ENCODE results near the gene ZNF804A.
"Not testable (repeated sequence)": the region's sequence is repeated elsewhere in the genome, so short reads cannot be mapped to it uniquely, and the experiment has no call there.

The ZNF804A gene

DNA sequence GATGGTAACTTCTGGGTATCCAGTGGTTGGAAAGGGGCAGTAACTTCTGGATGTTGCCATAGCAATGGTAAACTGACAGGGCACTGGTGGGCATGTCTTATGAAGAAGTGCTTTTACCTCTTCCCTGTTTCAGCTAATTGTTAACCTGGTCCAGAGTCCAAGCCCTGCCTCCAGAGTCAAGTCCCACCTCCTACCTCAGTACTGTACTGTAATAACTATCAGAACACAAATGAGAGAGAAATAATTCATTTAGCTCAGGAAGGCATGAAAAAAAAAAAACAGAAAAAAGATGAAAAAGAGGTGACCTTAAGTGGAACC, 237.0 kb downstream of the ZNF804A start:
- DNase-seq, result no peak

DNA sequence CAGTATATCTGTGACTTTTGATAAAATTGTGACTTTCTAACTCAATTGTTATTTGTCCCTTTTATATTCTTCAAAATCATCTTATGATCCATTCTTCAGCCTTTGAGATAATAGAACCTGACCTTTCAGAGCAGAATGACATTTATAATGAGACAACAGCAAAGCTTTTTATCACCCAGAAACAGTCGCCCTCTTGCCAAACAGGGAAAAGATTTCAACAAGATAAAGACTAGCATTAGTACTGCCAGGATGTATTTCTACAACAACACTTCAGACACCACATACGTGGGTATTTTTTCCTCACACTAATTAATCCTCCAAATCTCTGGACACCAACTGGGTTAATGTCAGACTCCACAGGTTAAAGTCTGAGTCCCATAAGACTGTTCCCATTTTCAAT, 249.0 kb downstream of the ZNF804A start:
- no peak for DNase-seq

DNA sequence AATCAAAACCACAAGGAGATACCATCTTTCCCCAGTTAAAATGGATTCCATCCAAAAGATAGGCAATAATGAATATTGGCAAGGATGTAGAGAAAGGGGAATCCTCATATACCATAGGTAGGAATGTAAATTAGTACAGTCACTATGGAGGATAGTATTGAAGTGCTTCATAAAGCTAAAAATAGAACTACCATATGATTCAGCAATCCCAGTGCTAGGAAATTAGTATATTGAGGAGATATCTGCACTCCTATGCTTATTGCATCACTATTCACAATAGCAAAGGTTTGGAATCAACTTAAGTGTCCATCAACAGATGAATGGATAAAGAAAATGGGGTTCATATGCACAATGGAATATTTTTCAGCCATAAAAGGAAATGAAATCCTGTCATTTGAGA, 251.2 kb downstream of the ZNF804A start:
- DNase-seq, result no peak

DNA sequence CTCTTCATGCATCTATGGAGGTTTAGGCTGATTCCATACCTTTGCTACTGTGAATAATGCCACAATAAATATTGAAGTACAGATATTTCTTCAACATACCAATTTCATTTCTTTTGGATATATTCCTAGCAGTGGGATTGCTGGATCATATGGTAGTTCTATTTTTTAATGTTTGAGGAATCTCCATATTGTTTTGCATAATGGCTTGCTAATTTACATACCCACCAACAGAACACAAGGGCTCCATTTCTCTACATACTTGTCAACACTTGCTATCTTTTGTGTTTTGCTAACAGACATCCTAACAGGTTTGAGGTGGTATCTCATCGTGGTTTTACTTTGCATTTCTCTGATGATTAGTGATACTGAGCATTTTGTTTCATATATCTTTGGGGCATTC, 253.2 kb downstream of the ZNF804A start:
- DNase-seq, result no peak

DNA sequence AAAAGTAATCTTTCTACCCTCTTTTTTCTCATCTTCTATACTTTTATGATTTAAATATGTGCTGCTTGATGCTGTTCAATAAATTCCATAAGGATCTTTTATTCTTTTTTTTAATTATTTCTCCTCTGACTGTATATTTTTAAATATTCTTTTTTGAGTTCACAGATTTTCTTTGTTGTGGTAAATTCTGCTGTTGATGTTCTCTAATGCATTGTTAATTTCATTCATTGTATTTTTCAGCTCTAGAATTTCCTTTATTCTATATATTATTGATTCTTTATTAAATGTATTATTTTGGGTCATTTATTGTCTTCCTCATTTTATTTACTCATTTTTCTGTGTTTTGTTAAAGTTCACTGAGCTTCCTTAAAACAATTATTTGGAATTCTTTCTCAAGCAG, 260.9 kb downstream of the ZNF804A start:
- DNase-seq, result no peak

DNA sequence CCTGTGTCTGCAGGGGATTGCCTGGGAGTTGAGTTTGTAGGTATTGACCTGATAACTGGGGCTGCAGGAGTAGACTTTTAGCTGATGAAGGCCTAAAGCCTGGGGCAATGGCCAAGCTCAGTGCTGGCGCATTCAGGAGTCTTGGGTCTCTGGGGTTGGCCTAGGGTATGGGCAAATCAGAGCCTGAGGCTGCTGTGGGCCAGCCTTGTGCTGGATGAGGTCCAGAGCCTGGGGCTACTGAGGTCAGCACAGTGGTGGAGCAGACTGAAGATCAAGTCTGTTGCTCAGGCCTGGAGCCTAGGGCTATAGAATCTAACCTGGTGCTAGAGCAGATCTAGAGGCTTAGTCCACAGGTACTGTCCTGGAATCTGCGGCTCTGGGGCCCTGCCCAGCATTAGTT, 262.4 kb downstream of the ZNF804A start:
- no peak for DNase-seq

DNA sequence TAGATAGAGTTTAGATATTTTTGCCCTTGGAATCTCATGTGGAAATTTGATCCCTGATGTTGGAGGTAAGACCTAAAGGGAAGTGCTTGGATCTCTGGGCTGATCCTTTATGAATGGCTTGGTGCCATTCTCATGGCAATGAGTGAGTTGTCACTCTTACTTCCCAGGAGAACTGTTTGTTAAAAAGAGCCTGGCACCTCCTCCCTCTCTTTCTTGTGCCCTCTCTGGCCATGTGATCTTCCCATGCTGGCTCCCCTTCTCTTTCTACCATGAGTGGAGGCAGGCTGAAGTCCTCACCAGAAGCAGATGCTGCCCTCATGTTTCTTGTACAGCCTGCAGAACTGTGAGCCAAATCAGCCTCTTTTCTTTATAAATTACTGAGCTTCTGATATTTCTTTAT, 276.9 kb downstream of the ZNF804A start:
- DNase-seq, result no peak

DNA sequence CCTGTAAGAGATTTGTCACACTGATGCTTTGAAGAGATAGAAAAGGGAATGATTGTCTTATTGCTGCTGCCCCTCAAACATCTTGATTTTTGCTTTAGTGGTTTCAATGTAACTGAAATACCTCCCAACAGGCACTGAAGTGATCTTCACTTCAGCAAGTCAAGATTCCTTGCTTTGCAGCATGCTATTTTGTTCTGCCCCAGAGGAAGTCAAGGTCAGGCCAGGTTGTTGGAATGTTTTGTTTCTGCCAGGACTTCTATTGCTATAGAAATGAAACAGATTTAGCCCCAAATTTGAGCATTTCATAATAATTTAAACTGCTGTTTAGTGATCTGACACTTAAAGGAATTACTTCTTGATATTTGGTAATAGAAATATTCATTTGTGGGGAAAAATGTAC, 277.6 kb downstream of the ZNF804A start:
- no peak for DNase-seq

DNA sequence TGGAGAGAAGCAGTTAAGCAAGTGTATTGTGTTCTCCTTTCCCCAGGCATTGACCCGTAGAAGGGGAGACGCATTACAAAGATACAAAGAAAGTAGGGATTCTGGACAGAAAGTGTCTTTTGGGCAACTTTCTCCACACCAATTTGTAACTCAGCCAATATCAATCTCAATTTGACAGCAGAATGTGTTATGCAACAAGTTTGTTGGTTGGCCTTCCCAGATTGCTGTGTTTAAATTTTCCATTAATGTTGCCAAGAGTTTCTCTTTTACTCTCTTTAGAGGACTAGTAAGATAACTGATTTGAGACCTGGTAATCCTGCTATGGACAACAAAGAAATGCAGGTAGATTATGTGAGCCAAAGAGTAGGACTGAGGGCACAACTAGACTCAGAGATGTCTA, 279.6 kb downstream of the ZNF804A start:
- DNase-seq, result no peak

DNA sequence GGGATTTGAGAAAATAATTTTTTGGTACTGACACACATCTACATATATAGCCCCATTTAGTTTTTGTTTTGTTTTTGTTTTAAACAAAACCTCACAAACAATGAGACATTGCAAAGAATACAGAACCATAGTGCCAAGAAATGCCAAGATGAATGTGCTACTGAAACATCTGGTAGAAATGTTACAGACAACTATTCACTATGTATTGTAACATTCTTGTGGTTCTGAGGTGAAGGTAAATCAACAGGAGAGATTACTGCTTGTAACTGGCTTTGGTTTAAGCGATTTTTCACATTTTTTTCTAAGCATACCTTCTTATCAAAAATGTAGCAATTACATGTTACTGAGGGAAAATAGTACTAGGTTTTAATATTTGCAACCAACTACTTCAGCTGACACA, 281.3 kb downstream of the ZNF804A start:
- DNase-seq, result no peak

DNA sequence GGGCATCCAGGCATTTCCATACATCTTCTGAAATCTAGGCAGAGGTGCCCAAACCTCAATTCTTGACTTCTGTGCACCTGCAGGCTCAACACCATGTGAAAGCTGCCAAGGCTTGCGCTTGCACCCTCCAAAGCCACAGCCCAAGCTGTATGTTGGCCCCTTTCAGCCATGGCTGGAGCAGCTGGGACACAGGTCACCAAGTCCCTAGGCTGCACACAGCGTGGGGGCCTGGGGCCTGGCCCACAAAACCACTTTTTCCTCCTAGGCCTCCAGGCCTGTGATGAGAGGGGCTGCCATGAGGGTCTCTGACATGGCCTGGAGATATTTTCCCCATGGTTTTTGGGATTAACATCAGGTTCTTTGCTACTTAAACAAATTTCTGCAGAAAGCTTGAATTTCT, 288.3 kb downstream of the ZNF804A start:
- not testable (repeated sequence) for DNase-seq

DNA sequence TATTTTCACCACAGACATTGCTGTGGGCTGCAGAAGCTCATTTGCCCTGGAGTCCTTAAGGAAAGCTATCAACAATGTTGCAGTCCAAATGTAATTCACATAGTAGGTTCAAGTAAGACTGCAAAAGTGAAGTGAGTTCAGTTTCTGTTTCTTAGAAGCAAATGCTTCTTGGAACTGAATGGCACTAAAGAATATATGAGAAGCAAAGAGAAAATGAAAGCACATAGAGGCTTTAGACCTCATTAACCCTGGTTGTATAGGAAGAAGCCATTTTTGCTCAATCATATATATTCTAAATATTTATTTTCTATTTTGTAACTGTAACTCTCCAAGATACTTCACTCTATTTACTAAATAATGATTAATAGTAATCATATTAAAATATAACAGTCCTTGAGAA, 292.0 kb downstream of the ZNF804A start:
- DNase-seq, result no peak

DNA sequence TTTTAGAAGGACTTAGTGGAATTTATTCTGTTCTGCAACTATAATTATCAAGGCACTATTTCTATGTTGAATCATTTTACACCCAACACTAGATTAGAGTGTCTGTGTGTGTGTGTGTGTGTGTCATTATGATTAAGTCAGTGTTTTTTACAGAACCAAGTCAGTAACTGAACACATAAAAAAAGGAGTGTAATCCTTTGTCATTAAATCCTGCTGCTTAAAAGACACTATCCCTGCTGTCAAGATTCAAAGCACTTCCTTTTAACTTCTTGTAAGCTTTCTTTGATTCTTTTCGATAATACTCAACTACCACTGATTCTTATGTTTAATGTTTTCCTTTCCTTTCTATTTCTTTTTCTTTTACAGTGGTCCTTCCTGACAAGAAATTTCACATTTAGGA, 306.7 kb downstream of the ZNF804A start:
- no peak for DNase-seq

DNA sequence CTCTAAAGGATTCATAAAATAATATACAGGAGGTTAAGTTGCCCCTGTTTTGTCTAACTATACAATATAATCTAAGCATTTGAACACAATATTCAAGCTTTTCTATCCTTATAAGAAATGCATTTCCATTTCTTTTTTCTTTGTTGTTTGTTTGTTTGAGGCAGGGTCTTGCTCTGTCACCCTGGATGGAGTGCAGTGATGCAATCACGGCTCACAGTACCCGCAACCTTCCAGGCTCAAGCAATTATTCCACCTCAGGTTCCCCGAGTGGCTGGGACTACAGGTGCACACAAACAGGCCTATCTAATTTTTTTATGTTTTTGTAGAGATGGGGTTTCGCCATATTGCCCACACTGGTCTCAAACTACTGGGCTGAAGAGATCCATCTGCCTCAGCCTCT, 307.8 kb downstream of the ZNF804A start:
- no peak for DNase-seq

DNA sequence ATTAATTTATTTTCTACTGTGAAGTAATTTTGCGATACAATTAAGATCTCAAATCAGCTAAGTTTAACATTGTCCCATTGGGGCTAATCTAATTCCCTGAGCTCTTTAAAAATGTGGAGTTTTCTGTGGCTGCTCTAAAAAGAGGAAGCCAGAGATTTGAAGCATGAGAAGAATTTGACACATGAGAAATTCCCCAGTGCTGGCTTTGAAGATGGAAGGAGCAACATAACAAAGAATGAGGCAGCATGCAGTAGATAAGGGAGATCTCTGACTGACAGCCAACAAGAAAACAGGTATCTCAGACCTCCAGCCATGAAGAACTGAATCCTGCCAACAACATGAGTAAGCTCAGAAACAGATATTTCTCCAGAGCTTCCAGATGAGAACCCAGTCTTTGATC, 308.4 kb downstream of the ZNF804A start:
- no peak for DNase-seq

DNA sequence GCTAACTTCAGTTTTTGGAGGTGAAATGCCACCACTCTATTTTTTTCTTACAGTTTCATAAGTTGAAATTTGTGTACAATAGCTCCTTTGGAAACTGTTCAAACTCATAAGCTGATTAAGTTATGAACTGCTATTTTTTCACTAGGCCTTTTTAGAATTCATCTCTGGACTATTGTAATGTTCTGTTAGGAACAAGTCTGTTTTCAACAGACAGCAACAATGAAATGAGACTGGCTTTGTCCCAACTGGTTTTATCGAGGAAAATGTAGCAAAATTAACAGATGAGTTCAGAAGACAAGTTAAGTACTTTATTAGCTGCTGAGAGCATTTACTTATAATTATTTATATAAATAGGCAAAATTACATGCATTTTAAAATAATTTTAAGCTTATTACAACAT, 310.6 kb downstream of the ZNF804A start:
- DNase-seq, result no peak

DNA sequence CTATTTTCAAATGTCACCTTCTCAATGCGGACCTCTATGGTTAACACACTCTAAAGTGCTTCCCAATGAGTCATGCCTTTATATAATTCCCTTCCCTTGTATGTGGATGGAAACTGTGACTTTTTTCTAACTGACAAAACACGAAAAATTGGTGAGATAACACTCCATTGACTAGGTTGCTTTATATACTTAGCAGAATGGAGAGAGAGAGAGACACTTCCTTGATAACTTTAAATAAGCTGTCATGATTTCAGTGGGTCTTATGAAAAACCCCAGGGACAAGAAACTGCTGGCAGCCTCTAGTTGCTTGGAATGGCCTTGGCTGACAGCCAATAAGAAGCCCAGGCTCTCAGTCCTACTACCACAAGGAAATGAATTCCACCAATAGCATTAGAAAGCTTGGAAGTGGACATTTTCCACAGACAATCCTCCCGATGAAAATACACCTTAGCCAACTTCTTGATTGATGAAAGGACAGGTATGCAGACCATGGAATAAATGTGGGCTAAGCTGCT, 322.2 kb downstream of the ZNF804A start:
- DNase-seq, result no peak

DNA sequence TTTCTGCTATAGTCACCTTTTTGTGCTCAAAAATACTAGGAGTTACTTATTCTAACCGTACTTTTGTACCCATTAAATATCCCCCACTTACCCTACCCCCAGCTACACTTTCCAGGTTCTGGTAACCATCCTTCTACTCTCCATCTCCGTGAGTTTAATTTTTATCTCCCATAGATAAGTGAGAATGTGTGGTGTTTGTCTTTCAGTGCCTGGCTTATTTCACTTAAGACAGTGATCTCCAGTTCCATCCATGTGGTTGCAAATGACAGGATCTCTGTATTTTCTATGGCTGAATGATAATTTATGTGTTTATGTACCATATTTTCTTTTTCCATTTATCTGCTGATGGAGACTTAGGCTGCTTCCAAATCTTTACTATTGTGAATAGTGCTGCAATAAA, 323.3 kb downstream of the ZNF804A start:
- no peak for DNase-seq

DNA sequence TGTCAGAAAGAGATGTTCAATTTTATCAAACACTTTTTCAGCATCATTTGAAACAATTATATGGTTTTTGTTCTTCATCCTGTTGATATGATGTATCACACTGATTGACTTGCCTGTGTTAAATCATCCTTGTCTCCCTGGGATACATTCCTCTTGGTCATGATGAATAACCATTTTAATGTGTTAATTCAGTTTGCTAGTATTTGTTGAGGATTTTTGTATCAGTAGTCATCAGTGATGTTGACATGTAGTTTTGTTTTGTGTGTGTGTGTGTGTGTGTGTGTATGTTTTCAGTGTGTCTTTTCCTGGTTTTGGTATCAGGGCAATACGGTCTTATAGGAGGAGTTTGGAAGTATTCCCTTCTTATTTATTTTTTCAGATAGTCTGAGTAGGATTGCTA, 325.4 kb downstream of the ZNF804A start:
- no peak for DNase-seq

DNA sequence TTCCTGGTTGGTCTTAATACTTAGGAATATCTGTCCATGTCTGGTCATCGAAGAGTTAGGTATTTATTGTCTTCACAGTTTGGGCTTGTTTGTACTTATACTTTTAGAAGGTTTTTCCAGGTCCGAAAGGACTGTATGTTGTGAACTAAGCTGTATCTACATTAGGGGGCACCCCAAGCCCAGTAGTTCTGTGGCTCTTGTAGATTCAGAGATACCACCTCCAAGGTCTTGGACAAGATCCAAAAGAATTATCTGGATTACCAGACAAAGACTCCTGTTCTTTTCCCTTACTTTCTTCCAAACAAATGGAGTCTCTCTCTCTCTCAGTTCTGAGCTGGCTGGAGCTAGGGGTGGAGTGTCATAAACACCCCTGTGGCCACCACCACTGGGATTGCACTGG, 328.7 kb downstream of the ZNF804A start:
- DNase-seq, result no peak

DNA sequence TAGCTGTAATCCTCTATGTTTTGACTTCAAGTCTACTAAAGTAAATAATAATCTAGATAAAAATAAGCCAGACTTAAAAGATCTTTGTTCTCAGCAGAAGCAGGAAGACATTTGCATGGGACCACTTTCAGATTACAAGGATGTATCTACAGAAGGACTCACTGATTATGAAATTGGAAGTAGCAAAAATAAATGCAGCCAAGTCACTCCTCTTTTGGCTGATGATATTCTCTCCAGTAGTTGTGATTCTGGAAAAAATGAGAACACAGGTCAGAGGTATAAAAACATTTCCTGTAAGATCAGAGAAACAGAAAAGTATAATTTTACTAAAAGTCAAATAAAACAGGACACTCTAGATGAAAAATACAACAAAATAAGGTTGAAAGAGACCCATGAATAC, 338.4 kb downstream of the ZNF804A start:
- DNase-seq, result no peak

DNA sequence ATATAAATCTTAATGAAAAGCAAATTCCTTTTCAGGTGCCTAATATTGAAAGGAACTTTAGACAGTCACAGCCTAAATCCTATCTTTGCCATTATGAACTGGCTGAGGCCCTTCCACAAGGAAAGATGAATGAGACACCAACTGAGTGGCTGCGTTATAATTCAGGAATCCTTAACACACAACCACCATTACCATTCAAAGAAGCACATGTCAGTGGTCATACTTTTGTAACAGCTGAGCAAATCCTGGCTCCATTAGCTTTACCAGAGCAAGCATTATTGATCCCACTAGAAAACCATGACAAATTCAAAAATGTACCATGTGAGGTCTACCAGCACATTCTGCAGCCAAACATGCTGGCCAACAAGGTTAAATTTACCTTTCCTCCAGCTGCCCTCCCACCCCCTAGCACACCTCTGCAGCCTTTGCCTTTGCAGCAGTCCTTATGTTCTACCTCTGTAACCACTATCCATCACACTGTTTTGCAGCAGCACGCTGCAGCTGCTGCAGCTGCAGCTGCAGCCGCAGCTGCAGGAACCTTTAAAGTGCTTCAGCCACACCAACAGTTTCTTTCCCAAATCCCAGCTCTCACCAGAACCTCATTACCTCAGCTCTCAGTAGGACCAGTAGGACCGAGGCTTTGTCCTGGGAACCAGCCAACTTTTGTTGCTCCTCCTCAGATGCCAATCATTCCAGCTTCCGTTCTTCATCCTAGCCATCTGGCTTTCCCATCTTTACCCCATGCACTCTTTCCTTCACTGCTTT, 340.1 kb downstream of the ZNF804A start:
- DNase-seq, result no peak

DNA sequence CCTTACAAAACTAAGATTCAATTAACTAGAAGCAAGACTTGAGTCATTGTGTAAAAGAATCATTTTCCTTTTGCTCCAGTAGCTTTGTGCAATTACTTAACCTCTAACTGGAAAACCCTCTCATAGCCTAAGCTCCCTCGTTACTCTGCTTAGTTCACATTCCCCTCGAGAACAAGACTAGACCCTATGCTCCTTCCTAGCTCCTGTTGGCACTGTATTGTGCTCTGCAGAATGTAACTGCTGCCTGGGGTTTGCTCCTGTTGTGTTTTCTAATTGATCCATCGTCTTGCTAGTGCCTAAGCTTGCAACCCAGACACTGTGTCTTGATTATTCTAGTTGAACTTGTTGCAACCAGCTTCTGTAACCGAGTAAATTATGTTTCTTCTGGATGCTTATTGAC, 347.0 kb downstream of the ZNF804A start:
- no peak for DNase-seq

DNA sequence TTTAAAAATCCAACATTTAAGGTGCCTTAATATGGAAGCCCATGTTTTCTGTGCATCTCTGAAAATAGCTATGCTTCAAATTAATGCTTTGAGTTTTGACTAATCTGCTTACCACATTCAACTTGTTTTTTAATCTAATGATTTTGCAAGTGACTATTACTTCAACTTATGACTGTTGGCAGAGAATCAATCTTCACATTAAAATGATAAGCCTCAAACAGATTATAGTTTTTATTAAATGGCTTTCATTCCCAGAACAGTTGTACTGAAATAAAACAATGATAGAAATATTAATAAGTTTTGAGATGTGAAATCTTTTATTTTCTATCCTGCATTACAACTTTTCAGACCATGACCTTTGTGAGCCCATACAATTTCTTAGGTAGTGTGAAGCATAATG, 347.5 kb downstream of the ZNF804A start:
- DNase-seq, result no peak

DNA sequence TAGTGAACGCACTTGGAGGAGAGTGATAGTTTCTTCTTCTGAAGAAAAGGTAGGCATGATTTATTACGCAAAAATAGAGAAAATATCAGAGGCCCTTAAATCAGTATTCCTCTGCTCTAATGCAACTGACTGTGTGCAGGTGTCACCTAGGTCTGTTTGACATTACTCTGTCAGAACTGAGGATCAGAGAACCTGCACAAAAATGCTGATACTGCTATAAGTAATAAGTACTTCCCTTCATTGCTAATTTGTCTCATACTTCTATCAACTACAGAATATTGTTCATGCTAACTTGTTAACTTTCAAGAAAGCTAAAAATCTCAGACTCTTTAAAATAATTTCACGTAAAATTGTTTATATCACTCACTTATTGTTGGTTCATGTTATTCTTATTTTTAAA, 358.5 kb downstream of the ZNF804A start:
- DNase-seq, result no peak
